K562 (cell line): ENCODE measurements around the gene FAM227B. TPM values are rescaled to one million over a fixed set of nuclear protein-coding genes. Genes with fewer than 3 reads are reported as not detected.

Experiments used
- ATAC-seq: fragments of 200-7000 bp; cut with Tn5 transposase; 3 replicates; pipeline ENCODE4 v1.9.1; 2020; ENCODE audit warnings: moderate library complexity
- BruUV-seq: library from RNA; stranded (reverse); fragments of 400-500 nt; replicated peaks from 2 replicates; lab custom pipeline; 2021; lab: Mats Ljungman, UMichigan
- CTCF ChIA-PET: fragments of 300-600 bp; formaldehyde crosslinking; extraction: SDS; loops from one replicate; lab custom pipeline; 2021; ENCODE audit warnings: low intra/inter-chr PET ratio; lab: Yijun Ruan, JAX
- POLR2A ChIA-PET: fragments of 300-600, 350-650 bp; sonication (Branson Sonifier 250); formaldehyde crosslinking; extraction: SDS; loops from one replicate; lab custom pipeline; 2021; ENCODE audit warnings: antibody characterized with exemption, inconsistent platforms; lab: Yijun Ruan, JAX
- DNase-seq, 4 experiments: peaks; one replicate each; pipeline versions ENCODE4 v3.0.0 to v3.0.0-alpha.2; 2011 to 2018; ENCODE audit warnings: low spot score in 3 of 4, mixed read lengths in 3 of 4; ENCODE audit errors: extremely low read depth in 1 of 4
- FAIRE-seq: peaks from 2 replicates; lab custom pipeline; 2011; peaks lifted over from hg19 to GRCh38; lab: Jason Lieb, UNC
- H2AFZ ChIP-seq: 2 replicates; pipeline ENCODE4 v1.6.0; 2011; ENCODE audit warnings: low read depth, low read length, control low read depth, inconsistent platforms
- H3K27ac ChIP-seq: fragments of 200-600 bp; 3 replicates; pipeline ENCODE4 v1.8.0; 2011; ENCODE audit warnings: low read depth, mild to moderate bottlenecking, control low read depth, inconsistent platforms, low read length, moderate library complexity, mixed read lengths; ENCODE audit errors: extremely low read depth
- H3K27me3 ChIP-seq, 2 experiments: fragments of 300-600 bp in 1 of 2; 2 replicates in 1 of 2; 3 replicates in 1 of 2; pipeline versions ENCODE4 v1.6.0 to v1.8.0; 2011; ENCODE audit warnings: inconsistent platforms in 2 of 2, low read length in 2 of 2, mild to moderate bottlenecking in 1 of 2, mixed read lengths in 1 of 2, moderate library complexity in 1 of 2; ENCODE audit not compliant: control insufficient read depth in 2 of 2, insufficient read depth in 2 of 2
- H3K36me3 ChIP-seq: fragments of 300-600 bp; 3 replicates; pipeline ENCODE4 v1.8.0; 2011; ENCODE audit warnings: mild to moderate bottlenecking, low read length, inconsistent platforms; ENCODE audit not compliant: control insufficient read depth, insufficient read depth
- H3K4me1 ChIP-seq, 2 experiments: fragments of 200-600 bp in 1 of 2; replicated peaks in 1 of 2; 2 replicates in 1 of 2; 3 replicates in 1 of 2; pipeline versions ENCODE4 v1.5.1 to v1.8.0; 2011; ENCODE audit warnings: inconsistent platforms in 2 of 2, low read length in 2 of 2, mild to moderate bottlenecking in 1 of 2, mixed read lengths in 1 of 2, moderate library complexity in 1 of 2; ENCODE audit not compliant: control insufficient read depth in 2 of 2, insufficient read depth in 2 of 2
- H3K4me2 ChIP-seq: 2 replicates; pipeline ENCODE4 v1.6.1; 2011; ENCODE audit warnings: low read length, control low read depth, inconsistent platforms, mixed read lengths; ENCODE audit not compliant: insufficient read depth
- H3K4me3 ChIP-seq: fragments of 200-600 bp; sonication (generic), shearing (Covaris generic); 2 replicates; pipeline ENCODE4 v1.5.1; 2016; ENCODE audit warnings: control low read depth, inconsistent platforms
- H3K79me2 ChIP-seq: fragments of 200-600 bp; 3 replicates; pipeline ENCODE4 v1.8.0; 2011; ENCODE audit warnings: low read length, inconsistent platforms; ENCODE audit not compliant: control insufficient read depth, insufficient read depth
- H3K9ac ChIP-seq, 2 experiments: 2 replicates each; pipeline versions ENCODE4 v1.6.0 to v1.6.1; 2011; ENCODE audit warnings: low read depth in 2 of 2, low read length in 2 of 2, control low read depth in 1 of 2, inconsistent platforms in 1 of 2, mild to moderate bottlenecking in 1 of 2, mixed read lengths in 1 of 2; ENCODE audit not compliant: insufficient read depth in 1 of 2
- H3K9me1 ChIP-seq: one replicate; pipeline ENCODE4 v1.6.0; 2011; ENCODE audit warnings: inconsistent platforms, mild to moderate bottlenecking, low read length, moderate library complexity; ENCODE audit not compliant: control insufficient read depth, insufficient read depth
- H3K9me3 ChIP-seq: replicated peaks from 2 replicates; pipeline ENCODE4 v1.5.1; 2011; ENCODE audit warnings: low read depth, low read length, inconsistent platforms; ENCODE audit not compliant: control insufficient read depth, insufficient read depth
- H4K20me1 ChIP-seq: replicated peaks from 2 replicates; pipeline ENCODE4 v1.6.1; 2011; ENCODE audit warnings: low read length, inconsistent platforms, mixed read lengths; ENCODE audit not compliant: control insufficient read depth, insufficient read depth
- ASH1L ChIP-seq: fragments of 450-650 bp; IDR thresholded peaks from 2 replicates; pipeline ENCODE4 v1.6.1; 2018; ENCODE audit warnings: borderline replicate concordance, mild to moderate bottlenecking, low read depth; ENCODE audit not compliant: partially characterized antibody
- CEBPG ChIP-seq, 3 experiments: fragments of 200-800 bp in 1 of 3; sonication (Bioruptor generic) in 1 of 3; sonication (generic) in 1 of 3; formaldehyde crosslinking in 1 of 3; IDR thresholded peaks in 2 of 3; conservative IDR thresholded peaks in 1 of 3; 2 replicates each; pipeline versions ENCODE4 v1.6.1 to v1.8.0; 2016 to 2022; ENCODE audit warnings: missing compliant biosample characterization in 2 of 3, missing genetic modification characterization in 2 of 3, mild to moderate bottlenecking in 1 of 3, missing genetic modification reagents in 1 of 3
- E2F6 ChIP-seq, 2 experiments: IDR thresholded peaks; 2 replicates each; pipeline ENCODE4 v1.6.1; 2011; ENCODE audit warnings: borderline replicate concordance in 1 of 2, control low read depth in 1 of 2, low read depth in 1 of 2, low read length in 1 of 2, mild to moderate bottlenecking in 1 of 2, mixed read lengths in 1 of 2, moderate library complexity in 1 of 2; ENCODE audit not compliant: insufficient read depth in 1 of 2, insufficient read length in 1 of 2, poor library complexity in 1 of 2, severe bottlenecking in 1 of 2; ENCODE audit errors: extremely low read depth in 1 of 2
- HNRNPLL ChIP-seq: fragments of 200-400 bp; formaldehyde crosslinking; IDR thresholded peaks from 2 replicates; pipeline ENCODE4 v1.6.1; 2017; ENCODE audit warnings: low read length, low read depth, mild to moderate bottlenecking; ENCODE audit not compliant: poor library complexity, severe bottlenecking
- JUNB ChIP-seq: fragments of 450-650 bp; formaldehyde crosslinking; conservative IDR thresholded peaks from 2 replicates; pipeline ENCODE4 v1.4.0; 2020; ENCODE audit warnings: mild to moderate bottlenecking
- NUFIP1 ChIP-seq: fragments of 450-650 bp; IDR thresholded peaks from 2 replicates; pipeline ENCODE4 v1.6.1; 2018; ENCODE audit not compliant: partially characterized antibody
- SMARCA4 ChIP-seq: fragments of 450-650 bp; IDR thresholded peaks from 2 replicates; pipeline ENCODE4 v1.6.1; 2016
- SPI1 ChIP-seq: IDR thresholded peaks from 2 replicates; pipeline ENCODE4 v1.6.1; 2011; ENCODE audit warnings: low read depth, low read length, control low read depth, borderline replicate concordance
- ZNF23 ChIP-seq: fragments of 250-450 bp; sonication (Bioruptor Pico); IDR thresholded peaks from 2 replicates; pipeline ENCODE4 v1.4.0; 2020; ENCODE audit warnings: mild to moderate bottlenecking
- ZNF584 ChIP-seq: fragments of 200-800 bp; sonication (Bioruptor generic); IDR thresholded peaks from 2 replicates; pipeline ENCODE4 v1.6.1; 2016; ENCODE audit warnings: low read depth, mild to moderate bottlenecking, missing genetic modification characterization, missing compliant biosample characterization
- whole genome bisulfite sequencing: fragments of 100-300 bp; shearing (Covaris generic); methylation state at CpG from one replicate; pipeline ENCODE4 v1.1.6; 2016; ENCODE audit warnings: low coverage, mixed read lengths; ENCODE audit not compliant: insufficient coverage; ENCODE audit errors: missing lambda C conversion rate; 5-methylcytosine and 5-hydroxymethylcytosine counted together
- in situ Hi-C: fragments of 300-500 bp; cut with MboI; formaldehyde crosslinking; loops from 4 replicates; pipeline ENCODE4 v1.15.0; 2018; ENCODE audit warnings: inconsistent platforms, mixed read lengths
- intact Hi-C: fragments of 100-400 bp; cut with micrococcal nuclease; formaldehyde crosslinking; loops from 2 replicates; pipeline ENCODE4 v1.14.2; 2022
- polyA plus RNA-seq, 8 experiments: library from polyadenylated mRNA; depleted of rRNA in 4 of 8; stranded (reverse) in 5 of 8; unstranded in 3 of 8; fragments of >200 nt; fragmentation: Nextera tagmentation in 2 of 8; fragmentation: Illumina TruSeq in 1 of 8; extraction: Ambion mirVana in 2 of 8; extraction: Trizol in 1 of 8; gene quantifications; 2 replicates each; pipeline versions ENCODE4 v1.2.1 to v1.2.3, GENCODE V29; 2011 to 2014; ENCODE audit warnings: inconsistent platforms in 1 of 8, missing spikeins in 1 of 8
- total RNA-seq, 7 experiments: library from RNA; depleted of rRNA in 6 of 7; stranded (reverse); fragments of >200 nt in 6 of 7; fragmentation: Illumina TruSeq in 2 of 7; extraction: Trizol in 2 of 7; gene quantifications; 2 replicates each; pipeline versions ENCODE4 v1.2.1 to v1.2.3, GENCODE V29; 2011 to 2021; ENCODE audit warnings: low replicate concordance in 1 of 7

The FAM227B gene
- total and polyA plus RNA-seq, 9 of the 15 experiments (the other 6 are each of a cell fraction or from before 2014, with no cell fraction given) = 5.1 to 12.5 (median 11.2) TPM

DNA sequence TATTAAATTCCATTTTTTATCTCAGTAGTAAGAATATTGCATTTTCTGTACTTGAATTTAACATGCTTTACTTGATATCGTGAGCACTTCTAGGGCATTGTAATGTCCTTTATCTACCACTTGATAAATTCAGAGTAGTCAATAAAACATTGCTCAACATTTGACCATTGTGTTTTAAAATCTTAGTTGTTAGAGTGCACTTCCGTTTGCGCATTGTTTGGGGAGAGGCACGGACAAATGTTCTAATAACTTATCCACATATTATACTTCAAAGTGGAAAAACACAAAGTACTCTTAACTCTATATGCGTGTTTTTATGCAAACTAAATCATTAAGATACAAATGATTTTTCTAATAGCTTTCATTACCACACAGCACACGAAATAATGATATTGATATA, 419 bp downstream of the FAM227B start:
- ATAC-seq = no peak
- CTCF ChIA-PET = no interaction called here
- Histone ChIP-seq H3K27ac (peak overlapping the region; percentile 60), H3K27me3 (no peaks in the 10 kb centered on the region), H3K9ac (peak overlapping the region in 1 of 2 experiments; percentile 72; a peak in 3 of 4 replicates), H4K20me1 (no peaks in the 10 kb centered on the region), H3K4me1 (peaks cover 0 to 10% of the 10 kb centered on the region in 2 experiments; a peak in 2 of 5 replicates), H3K36me3 (peaks cover 14% of the 10 kb centered on the region), H3K79me2 (peaks cover 51% of the 10 kb centered on the region), H3K9me3 (no peaks in the 10 kb centered on the region; the same call in 1 of the 2 replicates), H3K9me1 (no peaks in the 10 kb centered on the region), H2AFZ (peak overlapping the region; percentile 65), H3K4me2 (peak overlapping the region; percentile 90)
- 3% methylated on average over 6 of the region's 6 CpGs for WGBS
- intact Hi-C loops (no loop called here), in situ Hi-C loops (no loop called here)
- FAIRE-seq = no peak
- POLR2A ChIA-PET = interaction anchor here (2.4 kb wide), 1 partner anchor 12 kb away, joined by 9 read pairs; no protein-coding TSS in a partner anchor
- TSS peak; percentile 85 for BruUV-seq
- DNase-seq = peak in 1 of 4 experiments; percentile 20
- TF ChIP-seq E2F6 (IDR thresholded peaks at IDR 0.05; ENCODE audit: borderline replicate concordance in 1 of 2, extremely low read depth in 1 of 2, insufficient read depth in 1 of 2, insufficient read length in 1 of 2, low read depth in 1 of 2, low read length in 1 of 2, poor library complexity in 1 of 2, severe bottlenecking in 1 of 2) = no peak
- TF ChIP-seq JUNB (CRISPR knock-in tag) = no peak
- TF ChIP-seq NUFIP1 = no peak
- no peak for TF ChIP-seq ASH1L
- TF ChIP-seq HNRNPLL = no peak
- TF ChIP-seq SPI1 = peak; percentile 29; the same call in 1 of the 2 replicates
- TF ChIP-seq CEBPG (CRISPR knock-in tag; IDR thresholded peaks at IDR 0.05) = no peak
- peak in 1 of 2 experiments; percentile 56; a peak in 3 of 4 replicates for TF ChIP-seq CEBPG (tag; conservative IDR thresholded peaks at IDR 0.05 in 1 of 2, IDR thresholded peaks at IDR 0.05 in 1 of 2)
- TF ChIP-seq ZNF23 (CRISPR knock-in tag) = no peak
- TF ChIP-seq SMARCA4 = 0 out of 2 replicates have a peak, but pooled peaks have one; percentile 12
- TF ChIP-seq ZNF584 (CRISPR knock-in tag) = peak; percentile 17; the same call in 1 of the 2 replicates
- TF ChIP-seq, all 486 proteins: peak for 4
- H3K4me3 ChIP-seq = peak overlapping the region; percentile 65
